Breast epithelium (tissue), 3 donors: Measurements from ENCODE around the gene IARS2.

ENCODE experiments used
- POLR2AphosphoS5 ChIP-seq, 3 donors: sonication (generic); formaldehyde crosslinking; IDR thresholded peaks; one replicate each; pipeline ENCODE4 v1.6.1; 2017; ENCODE audit warnings: antibody characterized with exemption in 3 of 3
- TF ChIP-seq, protein P1 (sequence below), 3 donors: fragments of 450-650 bp; IDR thresholded peaks; one replicate each; pipeline ENCODE4 v1.5.1; 2016 to 2017; ENCODE audit warnings: antibody characterized with exemption in 3 of 3, mild to moderate bottlenecking in 3 of 3, moderate library complexity in 3 of 3

DNA sequence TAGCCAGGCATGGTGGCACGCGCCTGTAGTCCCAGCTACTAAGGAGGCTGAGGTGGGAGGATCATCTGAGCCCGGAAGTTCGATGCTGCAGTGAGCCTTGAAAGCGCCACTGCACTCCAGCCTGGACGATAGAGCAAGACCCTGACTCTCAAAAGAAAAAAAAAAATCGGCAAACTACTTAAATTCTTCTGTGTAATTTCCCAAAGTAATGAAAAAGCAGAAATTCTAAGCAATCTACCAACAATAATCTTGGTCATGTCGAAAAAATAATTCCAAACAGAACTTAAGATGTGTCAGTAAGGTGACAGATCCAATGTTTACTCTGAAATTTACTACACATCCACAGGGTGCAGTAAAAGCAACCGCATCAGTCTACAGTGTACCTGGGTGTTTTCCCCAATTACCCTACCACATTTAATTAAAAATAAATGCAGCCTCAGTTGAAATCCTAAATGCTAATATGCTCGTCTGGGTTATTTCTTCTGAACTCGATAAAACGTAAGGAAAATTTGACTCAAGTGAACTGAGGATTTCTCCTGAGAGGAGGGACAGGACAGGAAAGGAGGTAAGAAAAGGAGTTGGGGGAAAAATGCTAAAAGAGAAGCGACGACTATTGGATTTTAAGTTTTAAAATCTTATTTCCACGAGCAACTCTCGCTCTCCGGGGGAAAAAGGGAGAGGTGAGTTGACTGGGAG is 48.4 kb upstream of the IARS2 start:
- TF ChIP-seq, protein P1, sequence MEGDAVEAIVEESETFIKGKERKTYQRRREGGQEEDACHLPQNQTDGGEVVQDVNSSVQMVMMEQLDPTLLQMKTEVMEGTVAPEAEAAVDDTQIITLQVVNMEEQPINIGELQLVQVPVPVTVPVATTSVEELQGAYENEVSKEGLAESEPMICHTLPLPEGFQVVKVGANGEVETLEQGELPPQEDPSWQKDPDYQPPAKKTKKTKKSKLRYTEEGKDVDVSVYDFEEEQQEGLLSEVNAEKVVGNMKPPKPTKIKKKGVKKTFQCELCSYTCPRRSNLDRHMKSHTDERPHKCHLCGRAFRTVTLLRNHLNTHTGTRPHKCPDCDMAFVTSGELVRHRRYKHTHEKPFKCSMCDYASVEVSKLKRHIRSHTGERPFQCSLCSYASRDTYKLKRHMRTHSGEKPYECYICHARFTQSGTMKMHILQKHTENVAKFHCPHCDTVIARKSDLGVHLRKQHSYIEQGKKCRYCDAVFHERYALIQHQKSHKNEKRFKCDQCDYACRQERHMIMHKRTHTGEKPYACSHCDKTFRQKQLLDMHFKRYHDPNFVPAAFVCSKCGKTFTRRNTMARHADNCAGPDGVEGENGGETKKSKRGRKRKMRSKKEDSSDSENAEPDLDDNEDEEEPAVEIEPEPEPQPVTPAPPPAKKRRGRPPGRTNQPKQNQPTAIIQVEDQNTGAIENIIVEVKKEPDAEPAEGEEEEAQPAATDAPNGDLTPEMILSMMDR (IDR thresholded peaks at IDR 0.05): no peak
- no peak for TF ChIP-seq POLR2AphosphoS5 (IDR thresholded peaks at IDR 0.05)
